ENCODE data around the gene SELENOO.
"Not testable (repeated sequence)": the region's sequence is repeated elsewhere in the genome, so short reads cannot be mapped to it uniquely, and the experiment has no call there.

Gene SELENOO

GRCh38 chr22:50200461-50201190 lies at the start of gene SELENOO:
SELENOO (plus strand) TSS chr22:50201011; CDS start chr22:50201037, 26 bp downstream.
- Histone ChIP-seq H3K9ac (ENCODE audit: low read depth, low read length) (peak within 1 kb of the TSS; percentile 87), H3K36me3 (ENCODE audit: insufficient read depth, low read length) (no peaks in the 10 kb centered on the region), H3K4me1 (ENCODE audit: insufficient read depth, low read length) (no peaks in the 10 kb centered on the region), H3K9me3 (ENCODE audit: control insufficient read depth, insufficient read depth, low read length) (no peaks in the 10 kb centered on the region)

DNA sequence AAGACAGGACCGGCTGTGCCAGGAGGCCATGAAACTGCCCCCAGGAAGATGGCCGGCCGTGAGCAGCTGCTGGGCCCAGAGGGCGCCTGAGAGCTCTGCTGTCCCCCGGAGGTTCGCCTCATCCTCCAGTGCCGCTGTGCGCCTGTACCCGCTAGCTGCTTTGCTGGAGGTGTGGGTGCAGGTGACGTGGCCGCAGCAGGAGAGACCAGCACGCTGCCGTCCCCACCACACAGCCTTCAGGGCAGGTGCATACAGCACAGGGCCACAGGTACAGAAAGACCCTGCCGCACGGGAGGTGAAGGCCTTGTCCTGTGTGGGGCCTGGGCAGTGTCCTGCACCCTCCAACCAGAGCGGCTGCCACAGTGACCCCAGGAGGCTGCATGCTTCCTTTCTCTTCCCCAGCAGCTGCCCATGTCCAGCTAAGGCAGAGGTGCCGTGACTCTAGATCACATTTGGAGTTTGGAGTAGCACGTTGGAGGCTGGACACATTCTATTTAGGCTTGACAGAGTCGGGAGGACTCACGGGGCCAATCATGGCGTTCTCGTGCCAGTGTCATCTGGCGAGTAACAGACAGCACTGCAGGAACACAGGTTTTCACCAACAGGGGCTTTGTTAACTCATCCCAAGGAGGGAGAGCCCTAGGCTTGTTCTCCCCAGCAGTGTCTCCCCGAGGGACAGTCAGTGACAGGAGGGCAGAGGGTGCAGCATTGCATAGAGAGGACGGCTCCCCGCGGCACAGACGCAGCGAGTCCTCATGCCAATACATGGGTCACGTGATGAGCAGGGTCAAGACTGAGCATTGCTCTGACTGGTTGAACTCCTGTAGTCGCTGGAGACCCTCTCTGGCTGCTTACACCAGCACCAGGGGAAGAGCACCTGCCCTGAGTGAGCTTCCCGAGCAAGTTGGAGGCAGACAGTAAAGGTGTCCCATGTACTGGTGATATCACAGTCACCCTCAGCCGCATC lies 49.0 kb upstream of the SELENOO start:
- Histone ChIP-seq H3K4me1 (ENCODE audit: insufficient read depth, low read length) (no peaks in the 10 kb centered on the region), H3K9ac (ENCODE audit: low read depth, low read length) (no peak overlapping the region)

GRCh38 chr22:50153056-50153755 lies 47.6 kb upstream of the SELENOO start:
- Histone ChIP-seq H3K4me1 (ENCODE audit: insufficient read depth, low read length) (no peaks in the 10 kb centered on the region), H3K9me3 (ENCODE audit: control insufficient read depth, insufficient read depth, low read length) (no peaks in the 10 kb centered on the region), H3K9ac (ENCODE audit: low read depth, low read length) (no peak overlapping the region), H3K36me3 (ENCODE audit: insufficient read depth, low read length) (no peaks in the 10 kb centered on the region)

More for the DNA sequence above, 49.0 kb upstream of the SELENOO start:
- Histone ChIP-seq H3K9me3 (ENCODE audit: control insufficient read depth, insufficient read depth, low read length) (no peaks in the 10 kb centered on the region), H3K36me3 (ENCODE audit: insufficient read depth, low read length) (no peaks in the 10 kb centered on the region)

DNA sequence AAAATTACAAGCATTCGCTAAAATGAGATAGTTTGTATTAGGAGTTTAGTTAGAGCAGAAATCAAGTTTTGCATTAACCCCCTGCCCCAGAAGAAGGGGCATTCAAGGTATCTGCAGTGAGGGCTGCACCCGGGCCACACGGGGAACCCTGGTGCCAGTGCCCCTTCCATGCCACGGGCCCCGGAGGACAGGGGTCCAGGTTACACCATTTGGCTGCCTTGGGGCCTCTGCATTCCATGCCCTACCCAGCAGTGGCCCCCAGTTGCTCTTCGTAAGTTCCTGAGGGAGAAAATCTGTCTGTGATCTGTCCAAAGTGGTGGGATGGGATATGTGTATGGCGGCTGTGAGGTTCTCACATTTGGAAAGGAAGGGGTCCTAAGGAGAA lies 47.1 kb upstream of the SELENOO start:
- H3K9ac ChIP-seq (ENCODE audit: low read depth, low read length): no peak overlapping the region
- no peaks in the 10 kb centered on the region for H3K9me3 ChIP-seq (ENCODE audit: control insufficient read depth, insufficient read depth, low read length)
- H3K4me1 ChIP-seq (ENCODE audit: insufficient read depth, low read length): no peaks in the 10 kb centered on the region
- no peaks in the 10 kb centered on the region for H3K36me3 ChIP-seq (ENCODE audit: insufficient read depth, low read length)

- H3K36me3 ChIP-seq (ENCODE audit: insufficient read depth, low read length): no peaks in the 10 kb centered on the region
Observed at GRCh38 chr22:50157709-50158375, 43.0 kb upstream of the SELENOO start.

GRCh38 chr22:50160947-50161346 lies 39.9 kb upstream of the SELENOO start:
- Histone ChIP-seq H3K9ac (ENCODE audit: low read depth, low read length) (no peak overlapping the region), H3K4me1 (ENCODE audit: insufficient read depth, low read length) (no peaks in the 10 kb centered on the region), H3K36me3 (ENCODE audit: insufficient read depth, low read length) (no peaks in the 10 kb centered on the region), H3K9me3 (ENCODE audit: control insufficient read depth, insufficient read depth, low read length) (no peaks in the 10 kb centered on the region)

More at GRCh38 chr22:50157709-50158375, 43.0 kb upstream of the SELENOO start:
- no peaks in the 10 kb centered on the region for H3K4me1 ChIP-seq (ENCODE audit: insufficient read depth, low read length)
- H3K9me3 ChIP-seq (ENCODE audit: control insufficient read depth, insufficient read depth, low read length): no peaks in the 10 kb centered on the region
- H3K9ac ChIP-seq (ENCODE audit: low read depth, low read length): no peak overlapping the region

GRCh38 chr22:50161508-50162390 lies 39.1 kb upstream of the SELENOO start:
- no peaks in the 10 kb centered on the region for H3K36me3 ChIP-seq (ENCODE audit: insufficient read depth, low read length)
- H3K9ac ChIP-seq (ENCODE audit: low read depth, low read length): no peak overlapping the region
- no peaks in the 10 kb centered on the region for H3K4me1 ChIP-seq (ENCODE audit: insufficient read depth, low read length)
- no peaks in the 10 kb centered on the region for H3K9me3 ChIP-seq (ENCODE audit: control insufficient read depth, insufficient read depth, low read length)

DNA sequence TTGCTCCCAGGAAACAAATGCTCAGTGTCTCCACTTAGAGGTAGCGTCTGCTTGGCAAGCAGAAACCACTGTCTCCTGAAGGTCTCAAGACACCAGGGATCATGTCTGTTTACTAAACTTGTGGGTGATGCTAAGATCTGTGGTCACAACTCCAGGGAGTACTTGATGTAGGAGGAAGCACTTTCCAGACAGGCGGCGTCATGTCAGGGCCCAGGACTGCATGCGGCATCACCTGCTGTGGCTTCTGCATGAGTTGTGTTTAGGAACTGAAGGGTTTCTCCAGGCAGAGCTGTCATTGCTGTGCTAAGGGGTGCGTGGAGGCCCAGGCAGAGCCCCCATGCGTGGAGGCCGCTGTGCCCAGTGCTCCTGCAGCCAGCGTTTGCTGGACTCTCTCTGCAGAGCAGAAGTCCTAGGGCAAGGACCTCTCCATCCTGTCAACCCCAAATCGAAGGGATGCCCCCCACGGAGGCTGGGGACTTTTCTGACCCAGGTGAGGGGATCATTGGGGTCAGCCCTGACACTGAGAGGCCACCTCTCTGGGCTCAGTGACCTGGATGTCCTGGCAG lies 38.3 kb upstream of the SELENOO start:
- Histone ChIP-seq H3K36me3 (ENCODE audit: insufficient read depth, low read length) (no peaks in the 10 kb centered on the region), H3K4me1 (ENCODE audit: insufficient read depth, low read length) (no peaks in the 10 kb centered on the region), H3K9me3 (ENCODE audit: control insufficient read depth, insufficient read depth, low read length) (no peaks in the 10 kb centered on the region), H3K9ac (ENCODE audit: low read depth, low read length) (no peak overlapping the region)

- Histone ChIP-seq H3K9me3 (ENCODE audit: control insufficient read depth, insufficient read depth, low read length) (no peaks in the 10 kb centered on the region), H3K9ac (ENCODE audit: low read depth, low read length) (no peak overlapping the region), H3K4me1 (ENCODE audit: insufficient read depth, low read length) (no peaks in the 10 kb centered on the region), H3K36me3 (ENCODE audit: insufficient read depth, low read length) (no peaks in the 10 kb centered on the region)
Observed at GRCh38 chr22:50165436-50166123, 35.2 kb upstream of the SELENOO start.

DNA sequence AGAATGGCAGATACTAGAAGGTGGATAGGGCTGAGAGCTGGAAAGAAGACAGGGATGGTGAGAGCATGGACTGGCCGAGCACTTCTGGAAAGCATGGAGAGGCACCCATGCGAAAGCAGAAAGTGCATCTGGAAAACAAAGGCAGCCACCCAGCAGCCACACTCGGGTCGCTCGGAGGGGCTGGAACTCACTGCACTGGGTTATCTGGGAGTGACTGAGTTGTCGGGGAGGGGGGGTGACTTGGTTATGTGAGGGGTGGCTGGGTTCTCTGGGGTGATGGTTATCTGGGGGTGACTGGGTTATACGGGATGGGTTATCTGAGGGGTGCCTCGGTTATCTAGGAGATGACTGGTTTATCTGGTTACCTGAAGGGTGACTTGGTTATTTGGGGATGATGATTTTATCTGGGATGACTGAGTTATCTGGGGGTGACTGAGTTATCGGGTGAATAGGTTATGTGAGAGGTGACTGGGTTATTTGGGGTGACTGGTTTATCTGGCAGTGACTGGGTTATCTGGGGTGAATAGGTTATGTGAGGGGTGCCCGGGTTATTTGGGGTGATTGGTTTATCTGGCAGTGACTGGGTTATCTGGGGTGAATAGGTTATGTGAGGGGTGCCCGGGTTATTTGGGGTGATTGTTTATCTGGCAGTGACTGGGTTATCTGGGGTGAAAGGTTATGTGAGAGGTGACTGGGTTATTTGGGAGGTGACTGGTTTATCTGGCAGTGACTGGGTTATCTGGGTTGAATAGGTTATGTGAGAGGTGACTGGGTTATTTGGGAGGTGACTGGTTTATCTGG lies 32.9 kb upstream of the SELENOO start:
- no peaks in the 10 kb centered on the region for H3K36me3 ChIP-seq (ENCODE audit: insufficient read depth, low read length)
- no peaks in the 10 kb centered on the region for H3K4me1 ChIP-seq (ENCODE audit: insufficient read depth, low read length)
- no peaks in the 10 kb centered on the region for H3K9me3 ChIP-seq (ENCODE audit: control insufficient read depth, insufficient read depth, low read length)
- H3K9ac ChIP-seq (ENCODE audit: low read depth, low read length): no peak overlapping the region

GRCh38 chr22:50168490-50169180 lies 32.2 kb upstream of the SELENOO start:
- not testable (repeated sequence) for H3K4me1 ChIP-seq (ENCODE audit: insufficient read depth, low read length); H3K9ac ChIP-seq (ENCODE audit: low read depth, low read length); H3K9me3 ChIP-seq (ENCODE audit: control insufficient read depth, insufficient read depth, low read length); H3K36me3 ChIP-seq (ENCODE audit: insufficient read depth, low read length)
